Measurements from ENCODE around the gene ARL6IP4. TPM values are rescaled to one million over a fixed set of nuclear protein-coding genes. Genes with fewer than 3 reads are reported as not detected.

Gene ARL6IP4
- polyA plus RNA-seq, 3 donors, result 152 to 268 (median 167) TPM

- H3K4me1 Mint-ChIP-seq, result peaks cover 49% of the 10 kb centered on the region
These were observed 4.3 kb downstream of the ARL6IP4 start for GRCh38 chr12:122984612-122985337.

More at GRCh38 chr12:122984612-122985337, 4.3 kb downstream of the ARL6IP4 start:
- Mint-ChIP-seq H3K36me3 (peaks cover 8 to 19% of the 10 kb centered on the region in 2 donors), H3K27me3 (ENCODE audit: low read depth in 3 of 3) (peaks cover 0 to 2% (median 0%) of the 10 kb centered on the region in 3 donors), H3K9me3 (no peaks in the 10 kb centered on the region), H3K4me3 (peak overlapping the region; percentile 75 to 88), H3K27ac (peak overlapping the region; percentile 63 to 87 (median 77))
- Histone ChIP-seq H3K4me3 (replicated peaks in 1 of 3; ENCODE audit: low read depth in 2 of 3, low read length in 3 of 3) (peak overlapping the region; percentile 4 to 69 (median 23)), H3K36me3 (replicated peaks in 1 of 2; ENCODE audit: control insufficient read depth in 1 of 2, insufficient read depth in 2 of 2, low read length in 2 of 2) (peaks cover 10 to 14% of the 10 kb centered on the region in 2 donors), H3K9ac (ENCODE audit: insufficient read depth, low read length, poor library complexity, severe bottlenecking) (peak overlapping the region; percentile 63), H3K27ac (ENCODE audit: low read depth in 1 of 2, low read length in 2 of 2) (peak overlapping the region; percentile 58 to 83), H3K4me1 (ENCODE audit: control insufficient read depth in 1 of 2, insufficient read depth in 2 of 2, low read length in 2 of 2) (peaks cover 49 to 53% of the 10 kb centered on the region in 2 donors), H3K27me3 (ENCODE audit: control insufficient read depth in 2 of 2, insufficient read depth in 2 of 2, low read length in 2 of 2) (no peaks in the 10 kb centered on the region), H3K79me2 (ENCODE audit: insufficient read depth, low read length) (peaks cover 30% of the 10 kb centered on the region), H3K4me2 (replicated peaks; ENCODE audit: extremely low read depth, low read length, poor library complexity, severe bottlenecking) (peak overlapping the region; percentile 75), H4K20me1 (ENCODE audit: insufficient read depth, low read length) (peaks cover 31% of the 10 kb centered on the region), H2AFZ (ENCODE audit: insufficient read depth, low read depth, low read length, poor library complexity, severe bottlenecking) (peak overlapping the region; percentile 74), H3K9me3 (replicated peaks in 1 of 2; ENCODE audit: control insufficient read depth in 1 of 2, insufficient read depth in 1 of 2, low read length in 2 of 2) (no peaks in the 10 kb centered on the region)
- no peak for TF ChIP-seq CTCF (IDR thresholded peaks at IDR 0.05)
- WGBS (ENCODE audit: insufficient coverage), result 10% methylated on average over 33 of the region's 34 CpGs
- intact Hi-C loops (cut with micrococcal nuclease), result no loop called here
- DNase-seq, result peak in 1 of 3 donors; percentile 11

Measured in CD14-positive monocyte (primary cell).